Gastrocnemius medialis (tissue), 4 donors: ENCODE measurements around the gene GDF11.

Experiments
- POLR2A ChIP-seq, 2 donors: fragments of 450-650 bp; IDR thresholded peaks; one replicate each; pipeline ENCODE4 v1.6.1; 2017; ENCODE audit warnings: antibody characterized with exemption in 2 of 2, mild to moderate bottlenecking in 2 of 2, moderate library complexity in 2 of 2
- TF ChIP-seq, protein P1 (sequence below), 5 experiments: fragments of 450-650 bp in 3 of 5; fragments of 200-600 bp in 2 of 5; sonication (generic) in 2 of 5; IDR thresholded peaks in 4 of 5; conservative IDR thresholded peaks in 1 of 5; 1 replicate in 4 of 5; 2 replicates in 1 of 5; pipeline ENCODE4 v1.5.1; 2016 to 2019; ENCODE audit warnings: antibody characterized with exemption in 5 of 5, mild to moderate bottlenecking in 3 of 5, moderate library complexity in 3 of 5

DNA sequence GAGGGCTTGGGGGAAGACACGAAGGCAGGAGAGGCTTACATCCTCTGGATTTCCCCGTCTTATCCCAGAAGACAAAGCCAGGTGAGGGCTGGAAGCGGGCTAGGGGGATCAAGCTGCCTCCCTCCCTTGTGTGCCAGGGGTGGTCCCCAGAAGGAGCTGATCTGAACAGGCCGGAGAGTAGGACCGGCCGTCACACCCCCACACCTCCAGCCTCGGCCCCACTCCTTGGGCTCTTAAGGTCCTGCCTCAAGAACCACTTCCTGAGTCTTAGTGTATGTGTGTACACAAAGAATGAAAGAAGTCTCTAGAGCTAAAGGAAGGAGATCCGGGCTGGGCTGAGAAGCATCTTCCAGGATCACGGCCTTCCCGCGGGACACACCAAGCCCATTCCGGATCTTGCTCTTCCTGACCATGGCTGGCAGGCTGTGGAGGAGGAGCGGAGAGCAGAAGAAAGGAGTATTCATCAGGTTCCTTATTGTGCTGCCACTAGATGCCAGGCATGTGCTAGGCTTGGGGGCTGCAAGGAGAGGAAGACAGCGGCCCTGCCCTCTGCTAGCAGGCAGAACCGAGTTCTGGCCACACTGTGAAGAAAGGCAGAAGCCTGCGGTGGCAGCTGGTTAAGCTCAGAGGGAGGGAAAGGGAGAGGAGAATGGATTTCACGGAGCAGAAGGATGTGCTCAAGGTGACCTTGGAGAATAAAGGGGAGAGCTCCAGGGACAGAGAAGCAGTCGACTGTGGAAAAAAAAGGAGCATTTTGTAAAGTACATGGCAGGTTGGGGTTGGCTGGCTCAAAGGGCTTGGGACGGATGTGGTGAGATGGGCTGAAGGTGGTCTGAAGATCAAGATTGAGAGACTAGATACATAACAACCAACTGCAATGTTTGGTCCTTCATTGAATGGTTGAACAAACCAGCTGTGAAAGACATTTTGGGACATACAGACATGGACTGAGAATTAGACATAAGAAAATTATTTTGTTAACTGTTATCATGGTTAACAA, 12.8 kb upstream of the GDF11 start:
- peak in 1 of 2 donors; percentile 44 for TF ChIP-seq POLR2A (IDR thresholded peaks at IDR 0.05)
- TF ChIP-seq, protein P1, sequence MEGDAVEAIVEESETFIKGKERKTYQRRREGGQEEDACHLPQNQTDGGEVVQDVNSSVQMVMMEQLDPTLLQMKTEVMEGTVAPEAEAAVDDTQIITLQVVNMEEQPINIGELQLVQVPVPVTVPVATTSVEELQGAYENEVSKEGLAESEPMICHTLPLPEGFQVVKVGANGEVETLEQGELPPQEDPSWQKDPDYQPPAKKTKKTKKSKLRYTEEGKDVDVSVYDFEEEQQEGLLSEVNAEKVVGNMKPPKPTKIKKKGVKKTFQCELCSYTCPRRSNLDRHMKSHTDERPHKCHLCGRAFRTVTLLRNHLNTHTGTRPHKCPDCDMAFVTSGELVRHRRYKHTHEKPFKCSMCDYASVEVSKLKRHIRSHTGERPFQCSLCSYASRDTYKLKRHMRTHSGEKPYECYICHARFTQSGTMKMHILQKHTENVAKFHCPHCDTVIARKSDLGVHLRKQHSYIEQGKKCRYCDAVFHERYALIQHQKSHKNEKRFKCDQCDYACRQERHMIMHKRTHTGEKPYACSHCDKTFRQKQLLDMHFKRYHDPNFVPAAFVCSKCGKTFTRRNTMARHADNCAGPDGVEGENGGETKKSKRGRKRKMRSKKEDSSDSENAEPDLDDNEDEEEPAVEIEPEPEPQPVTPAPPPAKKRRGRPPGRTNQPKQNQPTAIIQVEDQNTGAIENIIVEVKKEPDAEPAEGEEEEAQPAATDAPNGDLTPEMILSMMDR (IDR thresholded peaks at IDR 0.05 in 4 of 5, conservative IDR thresholded peaks at IDR 0.05 in 1 of 5): no peak
